Sigmoid colon (tissue), 7 donors: ENCODE measurements around the gene CORO2B. TPM values are rescaled to one million over a fixed set of nuclear protein-coding genes. Genes with fewer than 3 reads are reported as not detected.

Experiments
- DNase-seq: peaks from one replicate; pipeline ENCODE4 v3.0.0-alpha.2; 2019
- H3K27ac ChIP-seq, 4 donors: fragments of 200-600 bp; sonication (generic); one replicate each; pipeline ENCODE4 v1.5.1; 2016 to 2019; ENCODE audit warnings: mild to moderate bottlenecking in 1 of 4
- H3K27me3 ChIP-seq, 3 donors: fragments of 200-600 bp; sonication (generic); one replicate each; pipeline ENCODE4 v1.5.1; 2019; ENCODE audit warnings: mild to moderate bottlenecking in 1 of 3
- H3K36me3 ChIP-seq, 4 donors: fragments of 200-600 bp; sonication (generic); one replicate each; pipeline ENCODE4 v1.5.1; 2016 to 2019
- H3K4me1 ChIP-seq, 4 donors: fragments of 200-600 bp; sonication (generic); one replicate each; pipeline ENCODE4 v1.5.1; 2017 to 2019
- H3K4me3 ChIP-seq, 4 donors: fragments of 200-600 bp; sonication (generic); one replicate each; pipeline ENCODE4 v1.5.1; 2017 to 2019; ENCODE audit warnings: mild to moderate bottlenecking in 2 of 4, moderate library complexity in 1 of 4
- H3K9me3 ChIP-seq, 4 donors: fragments of 200-600 bp in 3 of 4; sonication (generic) in 3 of 4; one replicate each; pipeline versions ENCODE4 v1.5.1 to v1.6.1; 2013 to 2019
- CTCF ChIP-seq, 4 experiments: fragments of 450-650 bp in 3 of 4; fragments of 200-600 bp in 1 of 4; IDR thresholded peaks; one replicate each; pipeline ENCODE4 v1.5.1; 2016 to 2019; ENCODE audit warnings: antibody characterized with exemption in 4 of 4, mild to moderate bottlenecking in 3 of 4, moderate library complexity in 2 of 4
- EP300 ChIP-seq, 4 donors: sonication (generic); formaldehyde crosslinking; IDR thresholded peaks; one replicate each; pipeline ENCODE4 v1.6.1; 2017; ENCODE audit warnings: antibody characterized with exemption in 4 of 4
- POLR2A ChIP-seq, 2 donors: fragments of 450-650 bp; IDR thresholded peaks; one replicate each; pipeline ENCODE4 v1.6.1; 2016; ENCODE audit warnings: antibody characterized with exemption in 2 of 2, mild to moderate bottlenecking in 2 of 2, moderate library complexity in 2 of 2
- POLR2AphosphoS5 ChIP-seq, 4 donors: sonication (generic); formaldehyde crosslinking; IDR thresholded peaks; one replicate each; pipeline ENCODE4 v1.6.1; 2017; ENCODE audit warnings: antibody characterized with exemption in 4 of 4
- WGBS, 2 donors: extraction: QIAGEN DNeasy Blood & Tissue Kit; methylation state at CpG; one replicate each; pipeline ENCODE4 v1.1.7; 2013; 5-methylcytosine and 5-hydroxymethylcytosine counted together
- intact Hi-C: fragments of 100-400 bp; cut with DNase I; formaldehyde crosslinking; loops from one replicate; pipeline ENCODE4 v1.15.1; 2023
- polyA plus RNA-seq, 3 donors: library from polyadenylated mRNA; stranded (reverse); fragments of 200-250 nt; gene quantifications; one replicate each; pipeline ENCODE4 v1.2.3, GENCODE V29; 2013
- total RNA-seq, 4 donors: library from RNA; depleted of rRNA; stranded (reverse); fragments of >200 nt; gene quantifications; one replicate each; pipeline ENCODE4 v1.1.0, GENCODE V29; 2016
- donor health status: healthy with polysubstance abuse.
- donor health status: Bipolar disorder and iron deficiency.
- donor health status: healthy.

CORO2B gene
- total and polyA plus RNA-seq, 7 donors: 0.46 to 3.9 (median 3.1) TPM

GRCh38 chr15:68627476-68627875, 48.7 kb downstream of the CORO2B start:
- H3K9me3 ChIP-seq: no peaks in the 10 kb centered on the region
- H3K4me3 ChIP-seq: no peak overlapping the region
- TF ChIP-seq CTCF (IDR thresholded peaks at IDR 0.05): no peak
- TF ChIP-seq POLR2A (IDR thresholded peaks at IDR 0.05): no peak
- TF ChIP-seq POLR2AphosphoS5 (IDR thresholded peaks at IDR 0.05): no peak
- no peak for TF ChIP-seq EP300 (IDR thresholded peaks at IDR 0.05)
- H3K27ac ChIP-seq: no peak overlapping the region
- H3K27me3 ChIP-seq: no peaks in the 10 kb centered on the region
- no peak for DNase-seq
- 75 to 85% methylated on average over 7 of the region's 7 CpGs for WGBS, 2 donors
- intact Hi-C loops: no loop called here
- H3K36me3 ChIP-seq: no peaks in the 10 kb centered on the region
- no peaks in the 10 kb centered on the region for H3K4me1 ChIP-seq

GRCh38 chr15:68627995-68628394, 49.2 kb downstream of the CORO2B start:
- intact Hi-C loops: no loop called here
- no peaks in the 10 kb centered on the region for H3K4me1 ChIP-seq

GRCh38 chr15:68629519-68630210, 50.9 kb downstream of the CORO2B start:
- TF ChIP-seq POLR2AphosphoS5 (IDR thresholded peaks at IDR 0.05) (no peak), CTCF (IDR thresholded peaks at IDR 0.05) (no peak), EP300 (IDR thresholded peaks at IDR 0.05) (no peak), POLR2A (IDR thresholded peaks at IDR 0.05) (no peak)
- no peaks in the 10 kb centered on the region for H3K27me3 ChIP-seq
- intact Hi-C loops: loop anchor here (5.0 kb wide), 1 partner anchor 37 kb away; no protein-coding TSS in a partner anchor
- no peak overlapping the region for H3K27ac ChIP-seq
- no peak overlapping the region for H3K4me3 ChIP-seq
- DNase-seq: no peak
- WGBS, 2 donors: 46 to 65% methylated on average over 8 of the region's 8 CpGs
- H3K9me3 ChIP-seq: no peaks in the 10 kb centered on the region
- peaks cover 0 to 3% (median 0%) of the 10 kb centered on the region in 4 donors for H3K4me1 ChIP-seq
- H3K36me3 ChIP-seq: no peaks in the 10 kb centered on the region

More at GRCh38 chr15:68627995-68628394, 49.2 kb downstream of the CORO2B start:
- TF ChIP-seq EP300 (IDR thresholded peaks at IDR 0.05): no peak
- TF ChIP-seq CTCF (IDR thresholded peaks at IDR 0.05): no peak
- TF ChIP-seq POLR2AphosphoS5 (IDR thresholded peaks at IDR 0.05): no peak
- no peak for TF ChIP-seq POLR2A (IDR thresholded peaks at IDR 0.05)
- DNase-seq: no peak
- Histone ChIP-seq H3K27ac (no peak overlapping the region), H3K27me3 (no peaks in the 10 kb centered on the region), H3K36me3 (no peaks in the 10 kb centered on the region), H3K9me3 (no peaks in the 10 kb centered on the region), H3K4me3 (no peak overlapping the region)
- 88 to 93% methylated on average over 2 of the region's 2 CpGs for WGBS, 2 donors

- 70 to 88% methylated on average over 9 of the region's 9 CpGs for WGBS, 2 donors
Measured at GRCh38 chr15:68630211-68630555, 51.4 kb downstream of the CORO2B start.

More at GRCh38 chr15:68630211-68630555, 51.4 kb downstream of the CORO2B start:
- no peaks in the 10 kb centered on the region for H3K36me3 ChIP-seq
- TF ChIP-seq EP300 (IDR thresholded peaks at IDR 0.05): no peak
- TF ChIP-seq POLR2AphosphoS5 (IDR thresholded peaks at IDR 0.05): no peak
- TF ChIP-seq POLR2A (IDR thresholded peaks at IDR 0.05): no peak
- TF ChIP-seq CTCF (IDR thresholded peaks at IDR 0.05): no peak
- H3K4me3 ChIP-seq: no peak overlapping the region
- DNase-seq: no peak
- H3K4me1 ChIP-seq: peaks cover 0 to 3% (median under 1%) of the 10 kb centered on the region in 4 donors
- no peak overlapping the region for H3K27ac ChIP-seq
- intact Hi-C loops: loop anchor here (5.0 kb wide), 1 partner anchor 38 kb away; no protein-coding TSS in a partner anchor
- no peaks in the 10 kb centered on the region for H3K9me3 ChIP-seq
- H3K27me3 ChIP-seq: no peaks in the 10 kb centered on the region
